ACHN (cell line): ENCODE data around the gene TEAD1.

Experiments used
- DNase-seq: peaks from one replicate; pipeline ENCODE4 v3.0.0-alpha.2; 2015
- in situ Hi-C: cut with HindIII; loops from 2 replicates; pipeline ENCODE4 v1.10.0; 2017; ENCODE audit warnings: low sequenced_read_pairs, low pct_ligation_motif_present, low pct_unique_long_range_greater_than_20kb

Gene TEAD1

DNA sequence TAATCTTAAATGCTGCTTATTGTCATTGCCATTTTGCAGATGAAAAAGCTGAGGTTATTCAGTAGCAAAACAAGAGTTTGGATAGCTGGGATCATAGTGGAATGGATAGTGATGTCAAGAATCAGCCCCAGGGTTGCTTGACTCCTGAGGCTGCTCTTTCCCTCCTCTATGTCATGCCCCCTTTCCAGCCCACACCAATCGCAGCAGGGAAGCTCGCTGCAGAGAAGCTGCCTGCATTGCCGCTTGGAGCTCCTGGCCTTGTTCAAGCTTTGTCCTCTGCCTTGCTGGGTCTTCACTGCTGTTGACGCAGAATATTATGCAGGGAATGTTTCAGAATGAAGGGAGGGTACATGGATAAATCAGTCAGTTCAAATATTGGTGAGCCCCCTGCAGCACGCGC lies 206.1 kb downstream of the TEAD1 start:
- in situ Hi-C loops = no loop called here

DNA sequence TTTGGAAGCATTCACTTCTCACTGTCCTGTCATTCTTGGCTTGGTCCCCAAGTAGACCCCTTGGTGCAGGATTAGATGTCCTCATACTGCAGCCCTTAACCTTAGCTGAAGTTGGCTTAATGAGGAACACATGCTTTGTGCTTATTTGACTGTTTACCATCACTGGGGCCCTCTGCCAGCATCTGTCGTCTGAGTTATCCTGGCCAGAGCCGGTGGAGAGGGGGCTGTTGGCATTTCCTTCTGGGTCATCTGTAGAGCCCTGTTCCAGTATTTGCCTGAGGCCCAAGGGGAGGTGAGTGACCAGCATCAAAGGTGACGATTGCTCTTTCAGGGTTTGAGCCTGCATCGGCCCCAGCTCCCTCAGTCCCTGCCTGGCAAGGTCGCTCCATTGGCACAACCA lies 208.4 kb downstream of the TEAD1 start:
- in situ Hi-C loops = no loop called here
- no peak for DNase-seq

More for the DNA sequence above, 206.1 kb downstream of the TEAD1 start:
- no peak for DNase-seq

GRCh38 chr11:12884751-12885318 lies 210.6 kb downstream of the TEAD1 start:
- no peak for DNase-seq
- in situ Hi-C loops = no loop called here

GRCh38 chr11:12885717-12886239 lies 211.6 kb downstream of the TEAD1 start:
- in situ Hi-C loops = no loop called here
- no peak for DNase-seq

- in situ Hi-C loops = no loop called here
- no peak for DNase-seq
Measured at GRCh38 chr11:12886508-12886907, 212.3 kb downstream of the TEAD1 start.

GRCh38 chr11:12888525-12889158 lies 214.4 kb downstream of the TEAD1 start:
- DNase-seq = peak; percentile 68
- in situ Hi-C loops = no loop called here

- no peak for DNase-seq
- in situ Hi-C loops = no loop called here
Measured at GRCh38 chr11:12889243-12889642, 215.0 kb downstream of the TEAD1 start.

GRCh38 chr11:12890476-12890875 lies 216.3 kb downstream of the TEAD1 start:
- in situ Hi-C loops = no loop called here
- no peak for DNase-seq

- in situ Hi-C loops = no loop called here
- DNase-seq = peak; percentile 67
Measured at GRCh38 chr11:12893787-12894672, 219.8 kb downstream of the TEAD1 start.

- in situ Hi-C loops = no loop called here
- DNase-seq = no peak
Measured at GRCh38 chr11:12897390-12897789, 223.2 kb downstream of the TEAD1 start.

- in situ Hi-C loops = no loop called here
- DNase-seq = no peak
Measured at GRCh38 chr11:12897867-12898266, 223.6 kb downstream of the TEAD1 start.

DNA sequence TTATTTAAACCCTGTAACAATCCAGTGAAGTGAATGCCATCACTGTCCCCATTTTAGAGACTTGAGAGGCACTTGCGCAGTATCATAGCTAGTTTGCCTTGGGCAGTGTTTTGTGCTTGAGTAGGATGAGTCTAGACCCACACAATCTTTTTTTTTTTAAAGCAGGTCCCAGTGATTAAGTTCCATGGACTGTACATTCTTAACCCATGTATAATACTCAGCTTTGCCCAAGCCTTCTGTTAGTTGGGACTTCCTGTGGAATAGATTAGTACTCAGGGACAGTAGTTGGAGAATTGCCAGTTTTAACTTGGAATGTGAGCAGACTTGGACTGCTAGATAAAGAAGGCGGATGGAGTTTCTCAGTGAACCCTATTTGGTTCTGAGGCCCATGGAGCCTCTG lies 226.3 kb downstream of the TEAD1 start:
- DNase-seq = peak; percentile 37
- in situ Hi-C loops = no loop called here

- DNase-seq = no peak
- in situ Hi-C loops = no loop called here
Measured at GRCh38 chr11:12901272-12901671, 227.1 kb downstream of the TEAD1 start.

DNA sequence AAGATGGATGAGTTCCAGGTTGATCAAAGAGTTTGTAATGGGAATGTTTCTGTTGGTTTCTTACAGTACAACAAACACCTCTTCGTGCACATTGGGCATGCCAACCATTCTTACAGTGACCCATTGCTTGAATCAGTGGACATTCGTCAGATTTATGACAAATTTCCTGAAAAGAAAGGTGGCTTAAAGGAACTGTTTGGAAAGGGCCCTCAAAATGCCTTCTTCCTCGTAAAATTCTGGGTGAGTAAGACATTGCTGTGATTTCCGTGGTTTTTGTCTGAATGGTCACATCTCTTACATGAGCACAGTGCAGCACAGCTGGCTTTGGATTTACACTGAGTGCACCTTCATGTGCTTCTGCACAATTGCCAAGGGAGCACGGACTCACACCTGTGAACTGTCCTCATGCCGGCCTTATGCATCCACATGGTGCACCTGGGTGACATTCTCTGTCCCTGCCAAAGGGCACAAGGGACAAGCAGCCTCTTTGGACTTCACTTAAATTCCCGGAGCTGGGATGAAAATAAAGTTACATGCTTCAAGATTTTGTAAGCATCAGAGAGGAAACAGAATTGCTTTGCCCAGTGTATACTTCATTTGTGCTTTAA lies 227.8 kb downstream of the TEAD1 start:
- no peak for DNase-seq
- in situ Hi-C loops = no loop called here

DNA sequence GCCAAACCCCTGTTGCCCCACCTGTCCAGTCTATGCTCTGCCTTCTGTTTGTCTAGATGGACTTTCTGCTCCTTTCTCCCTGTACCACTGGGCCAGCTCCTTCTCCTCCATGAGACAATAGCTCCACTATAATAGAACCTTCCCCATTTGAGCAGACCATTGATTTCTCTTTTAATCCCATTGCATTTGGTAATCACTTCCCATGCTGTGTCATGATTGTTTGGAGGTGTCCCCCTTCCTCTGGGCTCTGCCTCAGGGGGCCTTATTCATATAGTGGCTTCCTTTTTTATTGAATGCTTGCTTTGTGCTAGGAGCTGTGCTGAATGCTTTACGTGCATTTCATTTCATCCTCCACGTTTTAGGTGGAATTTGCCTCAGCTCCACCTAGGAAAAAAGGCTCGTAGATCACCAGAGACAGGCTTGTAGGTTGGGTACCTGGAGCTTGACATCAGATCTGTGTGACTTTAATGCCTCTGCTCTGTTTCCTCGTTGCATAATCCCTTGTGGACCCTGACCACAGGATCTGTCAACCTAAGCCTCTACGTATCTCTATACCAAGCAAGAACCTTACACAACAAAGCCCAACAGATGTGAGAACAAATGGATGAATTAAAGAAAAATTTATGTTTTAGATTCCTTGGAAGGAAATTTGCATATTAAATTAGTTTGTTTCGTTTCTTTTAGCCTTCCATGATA lies 228.7 kb downstream of the TEAD1 start:
- in situ Hi-C loops = no loop called here
- DNase-seq = no peak

GRCh38 chr11:12905435-12905834 lies 231.2 kb downstream of the TEAD1 start:
- in situ Hi-C loops = no loop called here
- no peak for DNase-seq

DNA sequence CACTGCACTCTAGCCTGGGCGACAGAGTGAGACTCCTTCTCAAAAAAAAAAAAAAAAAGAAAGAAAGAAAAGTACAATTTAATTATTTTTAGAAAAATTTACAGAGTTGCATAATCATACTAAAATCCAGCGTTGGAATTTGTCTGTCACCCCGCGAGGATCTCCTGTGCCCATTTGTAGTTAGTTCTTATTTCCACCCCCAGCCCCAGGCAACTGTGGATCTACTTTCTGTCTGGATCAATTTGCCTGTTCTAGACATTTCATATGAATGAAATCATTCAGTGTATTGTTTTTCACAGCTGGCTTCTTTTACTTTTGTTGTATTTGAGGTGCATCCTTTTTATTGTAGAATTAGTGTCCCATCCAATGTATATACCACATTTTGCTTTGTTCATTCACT lies 232.3 kb downstream of the TEAD1 start:
- in situ Hi-C loops = no loop called here
- no peak for DNase-seq

- DNase-seq = no peak
- in situ Hi-C loops = no loop called here
Measured at GRCh38 chr11:12909879-12910278, 235.7 kb downstream of the TEAD1 start.
